H1 (cell line): ENCODE measurements around the gene SPAG17.

Experiments
- CHD1 ChIP-seq: IDR thresholded peaks from 2 replicates; pipeline ENCODE4 v1.6.1; 2012; ENCODE audit warnings: low read depth, low read length, improper control_type of control experiment
- SP2 ChIP-seq: IDR thresholded peaks from 2 replicates; pipeline ENCODE4 v1.6.1; 2012; ENCODE audit warnings: mild to moderate bottlenecking, low read length, inconsistent platforms
- TAF1 ChIP-seq: IDR thresholded peaks from 2 replicates; pipeline ENCODE4 v1.6.1; 2011; ENCODE audit warnings: mild to moderate bottlenecking, low read depth, low read length
- ZNF274 ChIP-seq: IDR thresholded peaks from 2 replicates; pipeline ENCODE4 v1.7.0; 2012; ENCODE audit warnings: low read length, borderline replicate concordance; ENCODE audit errors: extremely low read depth
- TF ChIP-seq, protein P1 (sequence below), 3 experiments: IDR thresholded peaks; 1 replicate in 2 of 3; 2 replicates in 1 of 3; pipeline versions ENCODE4 v1.5.1 to v1.6.1; 2011; ENCODE audit warnings: low read length in 3 of 3, mild to moderate bottlenecking in 3 of 3, inconsistent platforms in 2 of 3, low read depth in 1 of 3, moderate library complexity in 1 of 3; ENCODE audit not compliant: insufficient read depth in 1 of 3; ENCODE audit errors: control extremely low read depth in 1 of 3

DNA sequence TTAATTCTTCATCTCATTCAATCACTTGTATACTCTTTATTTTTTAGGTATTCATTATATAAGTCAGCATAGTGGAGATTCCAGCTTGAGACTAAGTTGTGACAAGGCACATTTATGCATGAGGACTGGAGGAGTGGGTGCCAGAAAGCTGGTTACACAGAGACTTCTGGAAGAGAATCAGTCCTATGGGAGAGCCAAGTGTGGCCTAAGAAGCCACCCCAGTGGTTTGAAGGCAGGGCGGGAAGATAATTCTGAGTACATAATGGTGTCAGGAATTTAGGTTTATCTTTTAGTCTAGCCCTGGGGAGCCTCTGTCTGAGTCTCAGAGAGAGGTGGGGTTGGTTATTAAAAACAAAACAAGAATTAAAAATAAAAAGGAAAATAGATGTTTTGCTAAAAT, 83.0 kb downstream of the SPAG17 start:
- TF ChIP-seq CHD1, result no peak
- TF ChIP-seq ZNF274, result no peak
- no peak for TF ChIP-seq TAF1
- TF ChIP-seq, protein P1, sequence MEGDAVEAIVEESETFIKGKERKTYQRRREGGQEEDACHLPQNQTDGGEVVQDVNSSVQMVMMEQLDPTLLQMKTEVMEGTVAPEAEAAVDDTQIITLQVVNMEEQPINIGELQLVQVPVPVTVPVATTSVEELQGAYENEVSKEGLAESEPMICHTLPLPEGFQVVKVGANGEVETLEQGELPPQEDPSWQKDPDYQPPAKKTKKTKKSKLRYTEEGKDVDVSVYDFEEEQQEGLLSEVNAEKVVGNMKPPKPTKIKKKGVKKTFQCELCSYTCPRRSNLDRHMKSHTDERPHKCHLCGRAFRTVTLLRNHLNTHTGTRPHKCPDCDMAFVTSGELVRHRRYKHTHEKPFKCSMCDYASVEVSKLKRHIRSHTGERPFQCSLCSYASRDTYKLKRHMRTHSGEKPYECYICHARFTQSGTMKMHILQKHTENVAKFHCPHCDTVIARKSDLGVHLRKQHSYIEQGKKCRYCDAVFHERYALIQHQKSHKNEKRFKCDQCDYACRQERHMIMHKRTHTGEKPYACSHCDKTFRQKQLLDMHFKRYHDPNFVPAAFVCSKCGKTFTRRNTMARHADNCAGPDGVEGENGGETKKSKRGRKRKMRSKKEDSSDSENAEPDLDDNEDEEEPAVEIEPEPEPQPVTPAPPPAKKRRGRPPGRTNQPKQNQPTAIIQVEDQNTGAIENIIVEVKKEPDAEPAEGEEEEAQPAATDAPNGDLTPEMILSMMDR (IDR thresholded peaks at IDR 0.05; ENCODE audit: control extremely low read depth in 1 of 3, insufficient read depth in 1 of 3, low read depth in 1 of 3, low read length in 3 of 3), result no peak
- TF ChIP-seq SP2, result no peak
